ENCODE measurements around the gene KIF1C.

Gene KIF1C

DNA sequence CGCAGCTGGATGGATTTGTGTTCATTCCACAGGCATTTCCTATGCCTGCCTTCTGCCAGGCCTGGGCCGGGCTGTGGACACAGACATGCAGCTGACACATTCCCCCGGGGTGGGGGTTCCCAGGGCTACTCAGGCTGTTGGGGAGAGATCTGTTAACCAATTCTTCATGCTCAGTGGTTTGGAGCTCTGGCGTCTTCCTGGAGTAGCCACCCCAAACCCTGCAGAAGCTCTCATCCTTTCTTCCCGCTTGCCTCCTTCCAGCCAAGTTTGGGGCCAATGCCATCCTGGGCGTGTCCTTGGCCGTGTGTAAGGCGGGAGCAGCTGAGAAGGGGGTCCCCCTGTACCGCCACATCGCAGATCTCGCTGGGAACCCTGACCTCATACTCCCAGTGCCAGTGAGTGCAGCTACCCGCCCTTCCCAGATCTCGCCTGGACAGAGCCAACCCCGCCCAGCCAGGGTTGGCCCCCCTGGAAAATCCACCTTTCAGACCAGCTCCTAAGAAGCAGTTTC is 44.2 kb upstream of the KIF1C start:
- Histone ChIP-seq H3K23ac (ENCODE audit: low read length in 2 of 2) (no peak overlapping the region), H3K36me3 (ENCODE audit: control insufficient read depth in 1 of 2, insufficient read depth in 2 of 2, low read depth in 1 of 2, low read length in 2 of 2) (peaks cover 5 to 18% of the 10 kb centered on the region in 2 experiments), H3K4me3 (ENCODE audit: insufficient read depth in 1 of 2, low read depth in 1 of 2, low read length in 2 of 2) (no peak overlapping the region), H3K4ac (ENCODE audit: low read depth in 1 of 2, low read length in 2 of 2) (no peak overlapping the region), H4K91ac (ENCODE audit: low read length) (peak overlapping the region; percentile 54), H2AFZ (ENCODE audit: low read depth, low read length) (no peak overlapping the region), H3K79me1 (replicated peaks; ENCODE audit: low read length, poor library complexity, severe bottlenecking) (peaks cover 9% of the 10 kb centered on the region), H3K18ac (ENCODE audit: low read depth in 1 of 2, low read length in 2 of 2) (peak overlapping the region in 1 of 2 experiments; percentile 17), H4K8ac (ENCODE audit: low read length) (no peak overlapping the region), H3K27ac (ENCODE audit: low read length, poor library complexity, severe bottlenecking) (peak overlapping the region; percentile 71), H2AK5ac (ENCODE audit: low read length, severe bottlenecking) (peak overlapping the region; percentile 33), H3K4me2 (ENCODE audit: low read length, poor library complexity, severe bottlenecking) (peak overlapping the region; percentile 0), H2BK15ac (ENCODE audit: low read depth, poor library complexity, severe bottlenecking) (no peak overlapping the region), H3K27me3 (ENCODE audit: control insufficient read depth in 1 of 2, insufficient read depth in 1 of 2, low read length in 2 of 2) (no peaks in the 10 kb centered on the region), H3K4me1 (ENCODE audit: control insufficient read depth, insufficient read depth, low read depth, low read length) (peaks cover 33% of the 10 kb centered on the region), H3K14ac (ENCODE audit: low read length in 2 of 2) (peak overlapping the region in 1 of 2 experiments; percentile 58), H2BK120ac (ENCODE audit: low read depth, low read length) (no peak overlapping the region), H3K9ac (ENCODE audit: low read length) (no peak overlapping the region), H2BK12ac (ENCODE audit: low read length in 2 of 2) (peak overlapping the region in 1 of 2 experiments; percentile 0), H2BK5ac (ENCODE audit: low read depth, low read length, poor library complexity, severe bottlenecking) (no peak overlapping the region), H3K9me3 (ENCODE audit: control insufficient read depth, low read length) (no peaks in the 10 kb centered on the region)
- WGBS: 87% methylated on average over 14 of the region's 14 CpGs
- DNase-seq: no peak

DNA sequence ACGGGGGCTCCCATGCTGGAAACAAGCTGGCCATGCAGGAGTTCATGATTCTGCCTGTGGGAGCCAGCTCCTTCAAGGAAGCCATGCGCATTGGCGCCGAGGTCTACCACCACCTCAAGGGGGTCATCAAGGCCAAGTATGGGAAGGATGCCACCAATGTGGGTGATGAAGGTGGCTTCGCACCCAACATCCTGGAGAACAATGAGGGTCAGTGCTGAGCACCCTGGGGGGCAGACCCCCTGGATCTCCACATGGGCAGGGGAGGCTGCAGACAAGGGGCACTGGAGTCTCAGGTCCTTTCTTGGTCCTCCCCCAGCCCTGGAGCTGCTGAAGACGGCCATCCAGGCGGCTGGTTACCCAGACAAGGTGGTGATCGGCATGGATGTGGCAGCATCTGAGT is 42.7 kb upstream of the KIF1C start:
- Histone ChIP-seq H3K36me3 (ENCODE audit: control insufficient read depth in 1 of 2, insufficient read depth in 2 of 2, low read depth in 1 of 2, low read length in 2 of 2) (peaks cover 18 to 28% of the 10 kb centered on the region in 2 experiments), H3K4me1 (ENCODE audit: control insufficient read depth, insufficient read depth, low read depth, low read length) (peaks cover 30% of the 10 kb centered on the region), H4K91ac (ENCODE audit: low read length) (no peak overlapping the region), H2BK120ac (ENCODE audit: low read depth, low read length) (no peak overlapping the region), H2BK12ac (ENCODE audit: low read length in 2 of 2) (no peak overlapping the region), H3K27ac (ENCODE audit: low read length, poor library complexity, severe bottlenecking) (no peak overlapping the region), H3K4me2 (ENCODE audit: low read length, poor library complexity, severe bottlenecking) (no peak overlapping the region), H3K9ac (ENCODE audit: low read length) (no peak overlapping the region), H3K4ac (ENCODE audit: low read depth in 1 of 2, low read length in 2 of 2) (no peak overlapping the region), H2BK5ac (ENCODE audit: low read depth, low read length, poor library complexity, severe bottlenecking) (no peak overlapping the region), H3K14ac (ENCODE audit: low read length in 2 of 2) (no peak overlapping the region), H3K27me3 (ENCODE audit: control insufficient read depth in 1 of 2, insufficient read depth in 1 of 2, low read length in 2 of 2) (no peaks in the 10 kb centered on the region), H2BK15ac (ENCODE audit: low read depth, poor library complexity, severe bottlenecking) (no peak overlapping the region), H3K9me3 (ENCODE audit: control insufficient read depth, low read length) (no peaks in the 10 kb centered on the region), H2AFZ (ENCODE audit: low read depth, low read length) (no peak overlapping the region), H3K4me3 (ENCODE audit: insufficient read depth in 1 of 2, low read depth in 1 of 2, low read length in 2 of 2) (no peak overlapping the region), H3K18ac (ENCODE audit: low read depth in 1 of 2, low read length in 2 of 2) (no peak overlapping the region), H4K8ac (ENCODE audit: low read length) (no peak overlapping the region), H3K23ac (ENCODE audit: low read length in 2 of 2) (no peak overlapping the region), H3K79me1 (replicated peaks; ENCODE audit: low read length, poor library complexity, severe bottlenecking) (peaks cover 11% of the 10 kb centered on the region), H2AK5ac (ENCODE audit: low read length, severe bottlenecking) (no peak overlapping the region)
- 97% methylated on average over 8 of the region's 8 CpGs for WGBS
- no peak for DNase-seq

DNA sequence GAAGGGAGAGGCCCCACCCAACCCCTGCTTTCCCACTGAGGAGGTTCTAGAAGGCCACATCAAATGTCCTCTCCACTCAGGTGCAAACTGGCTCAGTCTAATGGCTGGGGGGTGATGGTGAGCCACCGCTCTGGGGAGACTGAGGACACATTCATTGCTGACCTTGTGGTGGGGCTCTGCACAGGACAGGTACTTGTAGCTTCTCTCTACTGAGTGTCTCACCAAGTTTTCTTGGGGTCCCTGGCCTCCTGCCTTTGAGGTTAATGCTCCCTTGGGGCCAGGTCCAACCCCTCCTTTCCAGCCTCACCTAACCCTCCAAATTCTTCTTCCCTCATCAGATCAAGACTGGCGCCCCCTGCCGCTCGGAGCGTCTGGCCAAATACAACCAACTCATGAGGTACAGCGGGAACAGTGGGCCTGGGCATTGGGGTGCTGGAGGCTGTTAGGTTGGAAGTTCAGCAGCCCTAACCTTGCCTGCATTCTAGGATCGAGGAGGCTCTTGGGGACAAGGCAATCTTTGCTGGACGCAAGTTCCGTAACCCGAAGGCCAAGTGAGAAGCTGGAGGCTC is 41.2 kb upstream of the KIF1C start:
- H3K27ac ChIP-seq (ENCODE audit: low read length, poor library complexity, severe bottlenecking): no peak overlapping the region
- no peak overlapping the region for H2AFZ ChIP-seq (ENCODE audit: low read depth, low read length)
- no peak overlapping the region for H3K4ac ChIP-seq (ENCODE audit: low read depth in 1 of 2, low read length in 2 of 2)
- H3K79me1 ChIP-seq (replicated peaks; ENCODE audit: low read length, poor library complexity, severe bottlenecking): peaks cover 8% of the 10 kb centered on the region
- H4K8ac ChIP-seq (ENCODE audit: low read length): peak overlapping the region; percentile 56
- no peak overlapping the region for H3K18ac ChIP-seq (ENCODE audit: low read depth in 1 of 2, low read length in 2 of 2)
- H3K23ac ChIP-seq (ENCODE audit: low read length in 2 of 2): no peak overlapping the region
- H3K9ac ChIP-seq (ENCODE audit: low read length): no peak overlapping the region
- no peaks in the 10 kb centered on the region for H3K27me3 ChIP-seq (ENCODE audit: control insufficient read depth in 1 of 2, insufficient read depth in 1 of 2, low read length in 2 of 2)
- no peak overlapping the region for H3K4me2 ChIP-seq (ENCODE audit: low read length, poor library complexity, severe bottlenecking)
- H3K4me3 ChIP-seq (ENCODE audit: insufficient read depth in 1 of 2, low read depth in 1 of 2, low read length in 2 of 2): no peak overlapping the region
- no peaks in the 10 kb centered on the region for H3K9me3 ChIP-seq (ENCODE audit: control insufficient read depth, low read length)
- peaks cover 27 to 35% of the 10 kb centered on the region in 2 experiments for H3K36me3 ChIP-seq (ENCODE audit: control insufficient read depth in 1 of 2, insufficient read depth in 2 of 2, low read depth in 1 of 2, low read length in 2 of 2)
- no peak overlapping the region for H2AK5ac ChIP-seq (ENCODE audit: low read length, severe bottlenecking)
- no peak overlapping the region for H3K14ac ChIP-seq (ENCODE audit: low read length in 2 of 2)
- H2BK5ac ChIP-seq (ENCODE audit: low read depth, low read length, poor library complexity, severe bottlenecking): no peak overlapping the region
- H2BK15ac ChIP-seq (ENCODE audit: low read depth, poor library complexity, severe bottlenecking): no peak overlapping the region
- DNase-seq: no peak
- peaks cover 17% of the 10 kb centered on the region for H3K4me1 ChIP-seq (ENCODE audit: control insufficient read depth, insufficient read depth, low read depth, low read length)
- H2BK12ac ChIP-seq (ENCODE audit: low read length in 2 of 2): no peak overlapping the region
- no peak overlapping the region for H4K91ac ChIP-seq (ENCODE audit: low read length)
- WGBS: 87% methylated on average over 10 of the region's 10 CpGs
- no peak overlapping the region for H2BK120ac ChIP-seq (ENCODE audit: low read depth, low read length)

DNA sequence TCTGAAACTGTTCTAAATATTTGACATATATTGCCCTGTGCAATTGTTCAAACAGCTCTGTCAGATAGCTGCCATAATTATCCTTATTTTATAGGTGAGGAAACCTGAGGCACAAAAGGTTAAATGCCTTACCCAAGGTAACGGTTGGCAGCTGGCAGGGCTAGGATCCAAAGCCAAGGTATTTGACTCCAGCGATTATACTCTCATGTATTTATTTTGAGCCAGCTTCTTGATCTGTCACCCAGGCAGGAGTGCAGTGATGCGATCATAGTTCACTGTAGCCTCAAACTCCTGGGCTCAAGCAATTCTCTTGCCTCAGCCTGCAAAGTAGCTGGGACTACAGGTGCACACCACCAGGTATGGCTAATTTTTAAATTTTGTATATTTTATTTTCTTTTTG is 39.6 kb upstream of the KIF1C start:
- no peak overlapping the region for H3K4me3 ChIP-seq (ENCODE audit: insufficient read depth in 1 of 2, low read depth in 1 of 2, low read length in 2 of 2)
- H2BK15ac ChIP-seq (ENCODE audit: low read depth, poor library complexity, severe bottlenecking): no peak overlapping the region
- H3K4ac ChIP-seq (ENCODE audit: low read depth in 1 of 2, low read length in 2 of 2): no peak overlapping the region
- H2BK5ac ChIP-seq (ENCODE audit: low read depth, low read length, poor library complexity, severe bottlenecking): no peak overlapping the region
- no peaks in the 10 kb centered on the region for H3K27me3 ChIP-seq (ENCODE audit: control insufficient read depth in 1 of 2, insufficient read depth in 1 of 2, low read length in 2 of 2)
- H4K91ac ChIP-seq (ENCODE audit: low read length): no peak overlapping the region
- peaks cover 29 to 35% of the 10 kb centered on the region in 2 experiments for H3K36me3 ChIP-seq (ENCODE audit: control insufficient read depth in 1 of 2, insufficient read depth in 2 of 2, low read depth in 1 of 2, low read length in 2 of 2)
- H2BK12ac ChIP-seq (ENCODE audit: low read length in 2 of 2): no peak overlapping the region
- peaks cover 11% of the 10 kb centered on the region for H3K79me1 ChIP-seq (replicated peaks; ENCODE audit: low read length, poor library complexity, severe bottlenecking)
- no peak overlapping the region for H3K14ac ChIP-seq (ENCODE audit: low read length in 2 of 2)
- H3K4me1 ChIP-seq (ENCODE audit: control insufficient read depth, insufficient read depth, low read depth, low read length): peaks cover 9% of the 10 kb centered on the region
- DNase-seq: no peak
- H3K23ac ChIP-seq (ENCODE audit: low read length in 2 of 2): no peak overlapping the region
- 99% methylated on average over 3 of the region's 3 CpGs for WGBS
- no peaks in the 10 kb centered on the region for H3K9me3 ChIP-seq (ENCODE audit: control insufficient read depth, low read length)
- H2AK5ac ChIP-seq (ENCODE audit: low read length, severe bottlenecking): no peak overlapping the region
- no peak overlapping the region for H2BK120ac ChIP-seq (ENCODE audit: low read depth, low read length)
- no peak overlapping the region for H2AFZ ChIP-seq (ENCODE audit: low read depth, low read length)
- H3K9ac ChIP-seq (ENCODE audit: low read length): no peak overlapping the region
- H4K8ac ChIP-seq (ENCODE audit: low read length): no peak overlapping the region
- no peak overlapping the region for H3K4me2 ChIP-seq (ENCODE audit: low read length, poor library complexity, severe bottlenecking)
- H3K18ac ChIP-seq (ENCODE audit: low read depth in 1 of 2, low read length in 2 of 2): no peak overlapping the region
- H3K27ac ChIP-seq (ENCODE audit: low read length, poor library complexity, severe bottlenecking): no peak overlapping the region

Measured in mesenchymal stem cell (in vitro differentiated cells and primary cell).